GM18511 (cell line): ENCODE data around the gene CHN2.
A peak's percentile ranks its signal among the peaks of the same experiment; 100 is the strongest.
"Not testable (repeated sequence)": the region's sequence is repeated elsewhere in the genome, so short reads cannot be mapped to it uniquely, and the experiment has no call there.

Experiments
- ATAC-seq: cut with Tn5 transposase; IDR thresholded peaks from one replicate; pipeline ENCODE4 v1.9.1; 2021; ENCODE audit warnings: mild to moderate bottlenecking, moderate library complexity; ENCODE audit not compliant: unreplicated experiment

Gene CHN2

DNA sequence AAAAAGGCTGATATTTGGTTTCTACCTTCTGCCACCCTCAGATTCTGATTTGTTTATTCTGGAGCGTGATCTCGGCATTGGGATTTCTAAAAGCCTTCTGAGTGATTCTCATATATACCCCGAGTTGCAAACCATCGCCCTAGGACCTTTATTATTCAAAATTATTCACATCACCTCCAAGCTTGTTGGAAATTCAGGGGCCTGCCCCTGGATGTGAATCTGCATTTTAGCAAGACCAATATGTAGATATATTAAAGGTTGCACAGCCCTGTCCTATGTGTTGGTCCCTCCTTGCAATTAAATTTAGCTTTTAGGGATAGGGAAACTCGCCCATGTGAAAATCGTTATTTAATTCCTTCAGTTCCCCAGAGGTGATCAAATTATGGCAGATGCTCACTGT, 9.0 kb upstream of the CHN2 start:
- ATAC-seq: no peak

DNA sequence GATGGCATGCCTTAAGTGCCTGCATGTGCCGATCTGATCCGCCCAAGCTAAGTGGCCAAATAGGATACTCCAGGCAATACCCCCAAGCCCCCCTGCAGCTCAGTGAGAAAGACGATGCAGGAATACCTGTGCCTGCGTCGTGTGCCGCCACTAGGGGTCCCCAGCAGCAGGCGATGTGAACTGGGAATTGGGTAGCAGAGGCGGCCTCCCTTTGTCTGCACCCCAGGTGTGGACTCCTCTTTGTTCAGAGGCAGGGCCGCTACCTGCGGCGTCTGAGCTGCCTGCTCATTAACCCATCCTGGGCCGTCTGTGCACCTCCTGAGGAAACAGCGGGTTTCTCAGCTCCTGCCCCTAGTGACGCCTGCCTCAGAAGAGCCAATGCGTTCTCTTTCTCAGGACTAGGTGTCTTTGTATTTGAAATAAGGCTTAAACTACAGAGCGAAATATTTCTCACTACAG, 4.8 kb upstream of the CHN2 start:
- peak; percentile 72 for ATAC-seq

DNA sequence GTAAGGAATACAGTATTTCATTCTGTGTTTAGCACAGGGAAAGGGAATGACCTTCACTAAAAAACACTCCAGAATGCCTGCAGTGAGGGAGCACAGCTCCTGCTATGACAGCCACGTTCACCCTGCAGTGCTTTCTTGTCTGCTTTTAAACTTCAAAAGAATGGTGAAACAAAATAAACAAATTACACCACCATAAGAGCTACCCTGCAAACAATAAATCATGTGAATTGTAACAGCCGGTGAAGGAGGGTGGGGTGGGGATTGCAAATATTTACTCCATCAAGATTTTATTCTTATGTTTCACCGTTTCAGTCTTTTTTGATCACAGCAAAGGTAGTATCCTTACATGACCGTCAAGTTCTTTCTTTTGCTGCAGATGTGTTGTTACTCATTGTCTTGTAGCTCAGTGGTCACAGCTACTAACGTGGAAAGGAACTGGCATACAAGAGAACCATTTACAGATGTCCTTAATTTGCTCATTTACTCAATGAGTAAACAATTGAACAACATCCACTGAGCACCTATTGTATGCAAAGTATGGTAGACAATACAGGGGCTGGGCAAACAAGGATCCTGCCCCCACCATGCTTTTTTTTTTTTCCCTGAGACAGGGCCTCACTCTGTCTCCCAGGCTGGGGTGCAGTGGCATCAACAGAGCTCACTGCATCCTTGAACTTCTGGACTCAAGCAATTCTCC, 4.1 kb upstream of the CHN2 start:
- ATAC-seq: no peak

DNA sequence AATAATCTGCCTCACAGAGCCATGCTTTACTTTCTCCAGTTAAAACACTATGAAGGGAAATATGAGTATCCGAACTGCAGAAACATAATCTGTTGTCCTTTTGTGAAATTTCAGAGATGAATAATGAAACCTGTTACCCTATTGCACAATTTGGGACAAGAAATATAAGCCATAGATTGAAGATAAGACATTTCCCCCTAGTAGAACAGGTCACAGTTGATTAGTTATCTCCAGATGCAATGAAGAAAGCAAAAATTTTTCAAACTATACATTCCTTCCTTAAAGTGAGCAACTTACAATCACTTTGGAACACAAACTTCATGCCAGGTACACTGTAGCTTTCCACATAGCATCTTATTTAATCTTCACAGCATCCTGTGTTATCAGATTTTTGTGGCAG, 2.3 kb upstream of the CHN2 start:
- no peak for ATAC-seq

DNA sequence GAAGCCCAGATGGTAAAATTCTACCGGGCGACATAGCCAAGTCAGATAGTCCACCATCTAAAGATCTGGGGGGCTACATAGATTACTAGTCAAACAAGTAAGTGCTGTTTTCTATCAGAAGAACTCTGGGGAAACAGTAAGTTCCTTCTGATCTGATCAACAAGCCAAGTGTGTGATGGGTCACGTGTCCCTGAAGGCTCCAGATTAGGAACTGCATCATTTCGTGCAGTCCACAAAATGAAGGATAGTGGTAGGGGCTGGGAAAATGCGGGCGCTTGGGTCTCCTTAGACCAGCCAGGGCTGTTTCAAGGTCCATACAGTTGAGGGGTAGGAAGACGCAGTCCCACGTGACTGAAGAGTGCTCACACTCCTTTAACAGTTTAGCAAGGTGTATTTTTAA, 1.8 kb upstream of the CHN2 start:
- ATAC-seq: no peak

DNA sequence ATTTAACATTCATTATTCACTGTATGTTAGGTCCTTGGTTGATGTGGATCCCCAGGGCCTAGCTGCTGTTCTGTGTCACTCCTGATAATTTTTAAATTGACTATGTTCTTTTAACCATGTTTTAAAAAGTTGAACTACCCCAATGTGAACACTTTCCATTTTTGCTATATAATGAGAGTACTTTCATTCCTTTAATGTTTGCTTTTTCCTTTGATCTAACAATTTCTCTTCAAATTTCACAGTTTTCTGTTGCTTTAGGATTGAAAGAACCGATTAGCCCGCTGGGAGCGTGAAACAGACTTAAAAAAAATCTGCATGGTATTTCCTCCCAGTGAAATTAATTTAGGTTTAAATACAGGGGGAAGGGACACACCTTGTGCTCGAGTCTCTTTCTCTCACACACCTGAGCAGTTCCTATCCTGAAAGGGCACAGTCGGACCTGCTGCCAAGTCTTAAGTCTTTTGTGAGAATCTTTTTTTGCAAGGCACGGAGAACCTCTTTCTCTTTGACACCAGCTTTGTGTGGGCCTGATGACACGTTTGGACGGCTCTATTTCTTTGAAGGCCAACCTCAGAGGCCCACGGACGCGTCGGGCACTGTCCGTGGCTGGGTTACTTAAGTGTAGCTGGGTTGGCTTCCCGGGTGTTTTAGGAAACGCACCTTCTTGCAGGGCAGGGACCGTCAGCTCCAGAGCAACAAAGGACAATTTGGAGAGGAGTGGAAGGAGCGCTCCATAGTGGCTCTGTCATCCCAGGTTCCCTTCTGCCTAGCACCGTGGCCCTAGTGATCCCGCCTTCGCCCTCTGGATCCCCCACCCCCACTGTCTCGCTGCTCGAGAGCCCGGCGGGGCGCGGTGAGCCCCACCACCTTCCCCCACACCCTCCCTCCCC, 1.0 kb upstream of the CHN2 start:
- no peak for ATAC-seq

DNA sequence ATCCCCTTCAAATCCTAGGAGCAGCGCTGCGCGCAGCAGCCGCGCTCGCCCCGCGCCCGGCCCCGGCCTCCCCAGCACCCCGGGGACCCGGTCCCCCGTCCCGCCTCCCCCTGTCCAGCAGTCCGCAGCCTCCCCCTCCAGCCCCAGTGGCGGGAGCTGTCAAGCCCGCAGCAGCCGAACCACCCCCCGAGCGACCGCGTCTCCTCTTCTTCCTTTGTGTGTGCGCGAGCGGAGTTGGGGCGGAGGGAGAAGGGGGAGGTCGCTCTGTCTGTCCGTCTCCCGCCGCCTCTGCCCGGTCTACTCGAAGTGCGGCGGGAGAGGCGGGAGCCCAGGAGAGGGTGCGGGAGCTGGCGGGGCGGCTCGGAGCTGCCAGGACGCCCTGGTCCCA, 375 bp upstream of the CHN2 start:
- no peak for ATAC-seq

DNA sequence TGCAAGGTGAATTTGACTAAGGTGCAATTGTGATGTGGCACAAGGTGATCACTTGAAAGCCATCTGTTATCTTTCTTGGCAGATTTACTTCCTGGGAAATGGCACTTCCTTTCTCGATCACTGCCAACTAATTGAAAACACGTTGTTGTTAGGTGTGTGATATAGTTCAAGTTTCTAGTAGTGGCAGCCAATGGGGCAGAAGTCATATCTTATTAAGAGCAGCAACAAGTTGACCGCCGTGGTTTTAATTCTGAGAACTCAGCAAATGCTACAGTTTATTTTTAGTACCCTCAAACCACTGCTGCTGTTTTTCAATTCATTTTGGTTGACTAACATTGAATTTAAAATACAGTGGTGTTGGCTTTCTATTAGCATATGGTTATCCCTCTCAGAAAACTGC, 1.6 kb downstream of the CHN2 start:
- no peak for ATAC-seq

DNA sequence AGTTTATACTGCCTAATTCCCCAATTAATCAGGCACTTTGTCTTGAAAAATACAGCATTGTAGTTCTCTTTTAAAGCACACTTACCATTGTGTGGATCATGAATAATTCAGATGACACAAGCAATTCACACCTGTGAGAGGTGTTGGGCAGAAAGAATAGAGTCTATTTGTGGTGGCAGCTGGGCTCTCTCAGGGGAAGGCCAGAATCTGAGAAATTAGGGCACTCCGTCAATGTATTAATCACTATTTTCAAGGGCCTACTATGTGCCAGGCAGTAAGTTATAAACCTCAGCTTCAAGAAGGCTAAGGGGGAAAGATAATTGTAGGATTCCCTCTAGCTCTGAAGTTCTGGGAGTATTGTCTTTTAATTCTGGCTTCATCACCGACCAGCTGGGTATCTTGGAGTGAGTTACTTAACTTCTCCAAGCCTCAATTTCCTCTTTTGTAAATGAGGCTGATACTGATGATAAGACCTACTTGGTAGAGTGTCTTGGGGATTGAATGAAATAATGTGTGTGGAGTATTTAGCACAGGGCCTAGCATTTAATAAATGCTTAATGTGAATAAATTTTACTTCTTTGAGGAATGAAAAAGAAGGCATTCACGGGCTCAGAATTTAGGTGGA, 2.5 kb downstream of the CHN2 start:
- no peak for ATAC-seq

DNA sequence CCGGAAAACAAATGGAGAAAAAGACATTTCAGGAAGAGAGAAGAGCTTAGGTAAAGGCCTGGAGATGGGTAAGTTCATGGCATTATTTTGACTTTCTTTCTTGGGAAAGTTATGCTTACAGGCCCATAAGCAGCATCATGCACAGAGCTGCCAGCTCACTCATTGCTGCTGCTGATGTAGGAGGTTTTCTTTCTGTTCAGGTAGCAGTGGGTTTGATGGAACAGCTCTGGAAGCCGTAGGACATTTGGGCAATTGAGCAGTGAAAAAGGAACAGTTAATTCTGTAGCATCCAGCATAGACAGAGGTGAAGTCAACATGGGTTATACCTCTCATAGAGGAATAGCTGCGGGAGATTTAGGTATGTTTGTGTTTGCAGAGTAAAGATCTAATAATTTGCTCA, 3.3 kb downstream of the CHN2 start:
- ATAC-seq: no peak

DNA sequence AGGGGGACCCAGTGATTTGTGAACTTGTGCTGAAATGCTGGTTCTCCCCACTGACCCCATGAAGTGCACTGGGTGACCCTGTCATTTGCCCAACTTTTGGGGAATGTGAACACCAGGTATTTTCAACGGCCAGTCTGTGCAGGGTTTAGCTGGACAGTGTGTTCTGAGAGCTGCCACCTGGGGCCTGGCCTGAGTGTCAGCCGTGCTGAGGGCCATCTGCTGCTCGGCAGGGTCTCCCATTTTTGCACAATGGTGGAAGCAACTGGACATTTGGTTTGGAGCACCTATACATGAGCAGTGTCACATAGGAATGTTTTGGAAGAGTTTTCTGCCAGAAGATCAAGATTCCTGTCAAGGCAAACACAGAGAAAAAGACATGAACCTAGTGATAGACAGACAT, 5.2 kb downstream of the CHN2 start:
- no peak for ATAC-seq

DNA sequence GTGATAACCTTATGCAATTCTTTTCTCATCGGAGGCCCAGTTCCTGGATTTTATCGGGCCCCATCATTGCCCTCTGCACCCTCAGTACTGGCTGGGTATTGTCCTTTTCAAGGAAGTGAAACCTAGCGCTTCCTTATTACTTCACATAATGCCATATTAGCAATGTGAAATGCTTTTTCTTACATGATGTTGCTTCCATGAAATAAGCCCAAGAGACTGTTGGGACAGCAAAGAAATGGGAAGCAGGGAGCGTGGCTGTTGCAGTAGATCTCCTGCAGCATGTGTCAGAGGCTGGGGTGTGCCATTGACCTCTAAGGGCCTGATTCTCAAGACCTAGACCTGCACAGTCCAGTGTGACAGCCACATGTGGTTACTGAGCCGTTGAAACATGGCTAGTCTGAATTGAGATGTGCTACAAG, 8.1 kb downstream of the CHN2 start:
- no peak for ATAC-seq

DNA sequence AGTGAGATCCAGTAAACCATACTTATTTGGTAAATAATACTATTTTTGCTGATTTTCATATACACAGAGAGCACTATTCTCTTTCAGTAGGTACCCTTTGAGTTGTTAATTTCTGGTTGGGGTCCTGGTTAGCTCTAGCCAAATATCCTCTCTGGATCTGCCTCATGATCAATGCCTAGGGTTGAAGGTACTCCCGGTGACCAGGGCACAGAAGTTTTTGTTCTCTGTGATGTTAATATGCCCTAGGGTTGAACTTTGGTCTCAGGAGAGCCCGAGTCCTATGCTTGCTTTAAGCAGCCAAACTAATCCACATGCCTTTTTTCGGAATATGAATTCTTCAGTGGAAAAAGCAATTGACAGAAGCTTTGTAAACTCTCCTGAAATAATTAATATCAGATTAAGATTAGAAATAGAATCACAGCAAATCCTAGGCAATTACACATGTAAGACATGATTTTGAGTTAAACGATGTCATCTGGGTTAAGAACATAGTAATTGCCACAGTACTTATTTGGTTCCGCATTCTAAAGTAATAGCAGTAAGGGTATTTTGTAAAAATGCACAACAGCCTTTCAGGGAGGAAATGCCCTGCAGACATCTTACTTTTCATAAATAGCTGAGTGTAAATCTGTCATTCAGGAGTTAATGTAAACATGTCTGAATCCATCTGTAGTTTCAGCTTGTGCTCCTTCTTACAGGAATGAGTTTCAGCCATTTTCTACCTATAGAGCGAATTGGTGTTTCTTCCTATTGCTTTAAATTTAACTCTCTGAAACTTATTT, 10.1 kb downstream of the CHN2 start:
- no peak for ATAC-seq

DNA sequence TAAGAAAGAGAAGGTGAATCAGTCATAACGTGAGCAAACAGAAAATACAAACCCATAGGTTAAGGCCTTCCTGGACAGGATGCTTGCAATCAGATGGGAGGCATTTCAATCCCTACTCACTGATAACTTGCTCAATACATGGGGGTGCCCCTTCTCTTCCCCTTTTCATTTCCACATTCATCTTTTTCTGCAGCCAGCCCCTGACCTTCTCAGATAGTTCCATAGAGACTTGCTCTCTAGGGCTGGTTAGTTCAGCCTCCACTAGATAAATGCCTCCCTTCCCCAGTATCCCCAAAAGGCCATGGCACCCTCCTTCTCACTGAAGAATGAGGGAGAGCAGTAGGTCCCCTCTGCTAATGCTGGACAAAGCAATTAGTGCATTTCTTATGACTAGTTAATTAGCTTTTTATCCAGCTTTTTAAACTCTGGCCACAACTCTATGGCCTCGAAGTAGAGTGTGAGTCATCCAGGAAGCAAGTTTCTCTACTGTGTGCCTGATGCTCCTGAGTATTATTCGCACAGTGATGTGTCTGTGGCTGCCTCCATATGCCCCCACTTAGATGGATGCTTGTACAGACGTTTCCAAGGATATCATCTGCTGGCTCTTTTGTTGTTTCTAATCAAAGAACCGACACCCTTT, 12.7 kb downstream of the CHN2 start:
- no peak for ATAC-seq

DNA sequence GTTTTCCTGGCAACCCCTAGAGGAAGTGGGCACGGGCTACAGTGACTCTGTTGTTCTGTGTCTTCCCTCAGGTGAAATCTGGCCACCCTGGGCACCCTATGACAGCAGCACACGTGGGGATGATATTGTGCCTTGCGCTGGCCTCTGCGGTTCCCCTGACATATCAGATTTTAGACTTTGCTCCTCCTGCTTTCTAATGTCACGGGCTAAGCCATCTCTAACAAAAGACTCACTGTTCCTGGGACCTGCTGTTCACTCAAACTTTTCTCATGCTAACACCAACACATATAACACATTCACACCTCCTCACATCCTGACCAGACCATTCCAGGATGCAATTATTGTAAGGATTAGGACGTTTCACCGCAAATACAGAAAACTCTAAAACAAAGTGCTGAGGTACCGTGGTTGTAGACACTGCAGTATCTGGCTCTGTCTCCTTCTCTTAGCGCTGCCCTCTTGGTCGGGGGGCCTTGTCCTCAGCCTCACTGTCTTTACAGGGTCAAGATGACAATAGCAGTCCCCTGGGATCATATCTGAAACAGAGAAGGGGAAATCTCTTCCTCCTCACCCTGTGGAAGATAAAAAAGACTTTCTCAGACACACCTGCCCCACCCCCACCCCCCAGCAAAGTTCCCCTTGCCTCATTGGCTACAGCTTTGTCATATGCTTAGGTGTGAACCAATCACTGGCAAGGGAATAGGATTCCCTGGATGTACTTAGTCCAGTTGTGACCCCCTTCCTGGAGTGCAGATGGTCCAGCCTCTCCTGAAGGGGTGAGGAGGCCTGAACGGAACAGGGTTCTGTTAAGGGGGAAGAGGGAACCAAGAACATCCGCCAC, 14.1 kb downstream of the CHN2 start:
- no peak for ATAC-seq

DNA sequence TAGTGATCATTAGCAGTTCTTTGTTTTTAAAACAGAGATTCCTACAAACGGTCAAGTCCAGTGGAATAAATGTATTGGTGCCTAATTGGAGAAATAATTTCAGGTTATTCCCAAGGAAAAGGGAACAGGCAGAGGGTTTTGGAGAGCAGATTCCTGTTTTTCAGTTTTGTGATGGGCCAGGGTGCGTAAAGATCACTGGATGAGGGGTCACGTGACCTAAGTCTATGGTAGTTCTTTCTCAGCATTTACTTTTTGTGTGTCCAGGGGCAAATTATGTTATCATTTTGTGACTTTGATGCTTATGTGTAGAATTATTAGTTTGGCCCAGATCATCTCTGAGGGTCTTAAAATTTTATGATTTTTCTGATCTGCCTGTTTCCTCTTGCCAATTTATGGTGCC, 15.2 kb downstream of the CHN2 start:
- ATAC-seq: no peak

DNA sequence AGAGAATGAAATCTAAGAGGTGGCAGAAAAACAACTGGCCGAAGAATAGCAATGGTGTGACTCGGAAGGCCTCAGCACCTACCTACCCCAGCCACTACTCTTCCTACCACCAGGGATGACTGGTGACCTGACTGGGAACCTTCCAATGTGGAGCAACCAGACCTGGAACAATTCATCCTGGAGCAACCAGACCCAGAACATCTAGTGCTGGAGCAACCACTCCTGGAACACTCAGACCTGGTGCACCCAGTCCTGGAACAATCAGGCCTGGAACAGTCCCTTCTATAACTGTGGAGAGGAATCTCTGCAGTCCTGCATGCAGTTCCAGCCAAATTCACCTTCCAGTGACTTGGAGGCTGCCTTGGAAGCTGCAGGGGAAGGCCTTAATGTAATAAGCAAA, 18.2 kb downstream of the CHN2 start:
- ATAC-seq: not testable (repeated sequence)

DNA sequence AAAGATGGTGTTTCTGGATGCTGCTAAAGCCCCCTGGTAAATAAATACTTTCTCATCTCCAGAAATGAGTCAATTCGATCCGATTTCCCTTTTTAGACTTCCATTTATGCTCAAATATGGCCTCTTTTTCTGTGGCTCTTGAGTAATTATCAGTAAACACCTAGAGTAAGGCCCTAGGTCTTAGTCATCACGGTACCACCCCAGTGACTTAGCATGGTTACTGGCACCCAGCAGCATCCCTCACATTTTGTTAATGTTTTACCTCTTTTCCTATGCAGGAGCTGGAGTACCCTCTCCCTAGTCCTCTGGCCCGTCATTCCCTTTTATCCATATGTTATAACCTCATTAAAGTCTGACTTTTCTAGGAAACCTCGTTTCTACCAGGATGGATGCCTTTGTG, 19.5 kb downstream of the CHN2 start:
- no peak for ATAC-seq

DNA sequence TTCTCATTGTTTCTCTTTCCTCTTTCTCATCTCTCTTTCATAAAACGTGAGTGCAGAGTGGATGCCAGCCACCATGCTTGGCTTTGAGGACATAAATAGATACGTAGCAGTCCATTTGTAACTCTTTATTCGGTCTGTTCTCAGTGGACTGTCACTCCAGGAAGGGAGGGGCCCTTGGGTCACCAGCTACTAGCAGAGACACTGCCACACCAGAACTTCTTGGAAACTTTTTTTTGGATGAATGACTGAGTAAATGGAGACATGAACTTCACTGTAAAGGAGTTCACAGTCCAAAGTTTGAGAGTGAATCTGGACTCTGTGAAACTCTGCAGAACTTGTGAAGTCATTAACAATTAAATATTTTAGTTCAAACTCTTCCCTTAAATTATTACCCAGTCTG, 20.2 kb downstream of the CHN2 start:
- no peak for ATAC-seq

DNA sequence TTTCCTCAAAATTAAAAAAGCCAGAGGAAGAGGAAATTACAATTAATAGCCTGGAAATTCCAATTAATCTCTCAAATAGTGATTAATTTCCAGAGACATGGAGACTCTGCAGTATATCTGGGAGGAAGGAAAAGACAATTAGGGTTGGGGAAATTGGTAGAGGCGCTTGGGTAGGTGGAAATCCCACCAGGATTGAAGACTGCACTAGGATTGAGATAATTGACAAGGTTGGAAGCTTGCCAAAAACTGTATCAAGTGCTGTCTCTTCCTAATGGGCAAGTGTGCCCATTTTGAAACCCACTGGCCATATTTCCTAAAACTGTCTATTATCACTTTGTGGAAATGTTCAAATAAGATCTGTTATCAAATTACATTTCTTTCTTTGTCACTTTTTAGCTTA, 21.6 kb downstream of the CHN2 start:
- ATAC-seq: no peak
